GM12801 (cell line): ENCODE measurements around the gene SAMD11.

Experiments
- CTCF ChIP-seq: IDR thresholded peaks from one replicate; pipeline ENCODE4 v1.5.1; 2011; ENCODE audit warnings: control low read depth; ENCODE audit not compliant: insufficient read length; ENCODE audit errors: extremely low read depth

The SAMD11 gene

GRCh38 chr1:899636-900317 lies 23.9 kb upstream of the SAMD11 start:
- no peak for TF ChIP-seq CTCF

- TF ChIP-seq CTCF: no peak
Observed at GRCh38 chr1:901108-901859, 22.4 kb upstream of the SAMD11 start.

GRCh38 chr1:902802-903201 lies 20.9 kb upstream of the SAMD11 start:
- TF ChIP-seq CTCF: no peak

- TF ChIP-seq CTCF: no peak
Observed at GRCh38 chr1:903305-903704, 20.4 kb upstream of the SAMD11 start.

GRCh38 chr1:903721-904271 lies 19.9 kb upstream of the SAMD11 start:
- TF ChIP-seq CTCF: no peak

GRCh38 chr1:904310-904950 lies 19.3 kb upstream of the SAMD11 start:
- no peak for TF ChIP-seq CTCF

GRCh38 chr1:905071-905749 lies 18.5 kb upstream of the SAMD11 start:
- TF ChIP-seq CTCF: no peak
